ENCODE results near the gene PAQR8. TPM values are rescaled to one million over a fixed set of nuclear protein-coding genes. Genes with fewer than 3 reads are reported as not detected.

The PAQR8 gene
- total and polyA plus RNA-seq, 2 donors (not counting 1 experiment from before 2014, with no cell fraction given) = 2.6 to 6.1 TPM

DNA sequence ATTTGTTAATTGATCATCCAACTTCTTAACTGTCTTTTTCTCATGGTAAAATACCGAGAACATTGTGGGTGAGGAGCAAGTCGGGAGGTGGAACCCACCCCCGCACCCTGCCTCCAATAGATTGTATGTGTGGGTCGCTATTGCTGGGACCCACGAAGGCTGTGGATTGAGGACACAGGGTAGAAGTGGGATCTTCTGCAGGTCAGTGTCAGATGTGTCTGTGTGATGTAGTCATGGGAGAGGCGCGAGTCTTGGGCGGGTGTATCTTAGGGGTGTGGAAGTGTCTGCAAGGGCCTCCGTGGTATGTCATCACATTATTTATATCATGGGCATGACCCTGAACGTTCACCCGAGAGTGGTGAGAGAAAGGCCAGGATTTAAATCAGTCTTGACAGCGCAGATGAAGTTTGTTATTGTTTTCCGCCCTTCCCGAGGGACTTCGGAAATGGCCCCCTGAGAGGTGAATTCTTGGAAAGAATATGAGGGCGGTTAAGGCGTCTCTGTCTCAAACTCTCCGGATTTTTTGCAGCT is 472 bp upstream of the PAQR8 start:
- Histone ChIP-seq H3K4me3 (replicated peaks in 1 of 4; ENCODE audit: control extremely low read depth in 1 of 4, insufficient read depth in 1 of 4, low read depth in 3 of 4, low read length in 4 of 4) (peak overlapping the region; percentile 40 to 84 (median 70)), H3K27ac (ENCODE audit: insufficient read depth, low read length) (no peak overlapping the region), H3K4me1 (ENCODE audit: control insufficient read depth, extremely low read depth, insufficient read depth, low read length) (peaks cover 3% of the 10 kb centered on the region), H3K9ac (ENCODE audit: insufficient read depth, low read length) (no peak overlapping the region), H2AFZ (ENCODE audit: low read length) (peak overlapping the region; percentile 74), H3K36me3 (ENCODE audit: control insufficient read depth, insufficient read depth, low read length) (no peaks in the 10 kb centered on the region), H3K9me3 (ENCODE audit: control insufficient read depth, insufficient read depth, low read depth, low read length) (no peaks in the 10 kb centered on the region), H3K79me2 (ENCODE audit: control insufficient read depth, insufficient read depth, low read length) (no peaks in the 10 kb centered on the region), H3K27me3 (ENCODE audit: control insufficient read depth, insufficient read depth, low read length) (no peaks in the 10 kb centered on the region), H3K4me2 (ENCODE audit: extremely low read depth, insufficient read depth, low read length) (peak overlapping the region; percentile 95), H4K20me1 (ENCODE audit: control insufficient read depth, extremely low read depth, insufficient read depth, low read length) (no peaks in the 10 kb centered on the region)
- no peak for TF ChIP-seq EZH2 (IDR thresholded peaks at IDR 0.05; ENCODE audit: low read length, missing control alignments)
- peak; percentile 15 to 51 for DNase-seq (ENCODE audit: low read depth in 2 of 2)

DNA sequence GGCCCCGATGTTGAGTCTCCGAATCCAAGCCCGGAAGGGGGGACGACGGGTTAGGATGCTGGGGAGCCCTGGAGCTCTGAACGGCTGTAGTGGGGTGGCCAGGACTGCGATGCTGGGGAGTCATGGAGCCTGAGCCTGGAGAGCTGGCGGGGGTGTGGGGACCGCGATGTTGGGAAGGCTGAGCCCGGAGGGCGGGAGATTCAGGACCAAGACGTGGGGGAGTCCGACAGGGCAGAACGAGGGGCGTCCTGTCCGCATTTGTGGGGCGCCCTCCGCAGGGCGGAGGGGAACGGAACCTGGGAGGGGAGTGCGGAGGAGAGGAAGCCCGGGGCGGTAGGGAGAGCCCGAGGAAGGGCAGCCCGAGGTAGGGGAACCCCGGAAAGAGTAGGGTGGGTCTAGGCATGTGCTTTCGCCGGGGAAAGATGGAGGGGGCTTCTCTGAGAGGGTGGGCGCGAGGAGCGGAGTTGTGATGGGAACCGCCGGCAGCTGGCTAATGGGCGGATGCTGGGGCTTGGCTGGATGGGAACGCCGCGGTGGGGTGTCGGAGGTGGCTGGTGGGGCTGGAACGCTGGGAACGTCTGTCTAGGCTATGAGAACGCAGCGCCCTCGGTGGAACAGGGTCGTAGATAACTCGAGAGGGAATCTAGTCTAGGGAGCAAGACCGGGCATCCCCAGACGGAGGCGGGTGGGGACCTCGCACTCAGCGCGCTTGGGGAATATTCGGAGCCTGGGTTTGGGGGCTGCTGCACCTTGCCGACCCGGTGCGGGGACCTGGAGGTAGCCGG is 684 bp downstream of the PAQR8 start:
- Histone ChIP-seq H2AFZ (ENCODE audit: low read length) (peak overlapping the region; percentile 79), H3K27me3 (ENCODE audit: control insufficient read depth, insufficient read depth, low read length) (no peaks in the 10 kb centered on the region), H3K27ac (ENCODE audit: insufficient read depth, low read length) (peak overlapping the region; percentile 60), H3K4me1 (ENCODE audit: control insufficient read depth, extremely low read depth, insufficient read depth, low read length) (peaks cover 3% of the 10 kb centered on the region), H3K36me3 (ENCODE audit: control insufficient read depth, insufficient read depth, low read length) (no peaks in the 10 kb centered on the region), H3K4me3 (replicated peaks in 1 of 4; ENCODE audit: control extremely low read depth in 1 of 4, insufficient read depth in 1 of 4, low read depth in 3 of 4, low read length in 4 of 4) (peak overlapping the region; percentile 70 to 84 (median 82)), H3K9ac (ENCODE audit: insufficient read depth, low read length) (peak overlapping the region; percentile 76), H3K79me2 (ENCODE audit: control insufficient read depth, insufficient read depth, low read length) (no peaks in the 10 kb centered on the region), H3K9me3 (ENCODE audit: control insufficient read depth, insufficient read depth, low read depth, low read length) (no peaks in the 10 kb centered on the region), H4K20me1 (ENCODE audit: control insufficient read depth, extremely low read depth, insufficient read depth, low read length) (no peaks in the 10 kb centered on the region), H3K4me2 (ENCODE audit: extremely low read depth, insufficient read depth, low read length) (peak overlapping the region; percentile 86)
- DNase-seq (ENCODE audit: low read depth in 2 of 2) = no peak
- TF ChIP-seq EZH2 (IDR thresholded peaks at IDR 0.05; ENCODE audit: low read length, missing control alignments) = no peak
- TF ChIP-seq, protein P1, sequence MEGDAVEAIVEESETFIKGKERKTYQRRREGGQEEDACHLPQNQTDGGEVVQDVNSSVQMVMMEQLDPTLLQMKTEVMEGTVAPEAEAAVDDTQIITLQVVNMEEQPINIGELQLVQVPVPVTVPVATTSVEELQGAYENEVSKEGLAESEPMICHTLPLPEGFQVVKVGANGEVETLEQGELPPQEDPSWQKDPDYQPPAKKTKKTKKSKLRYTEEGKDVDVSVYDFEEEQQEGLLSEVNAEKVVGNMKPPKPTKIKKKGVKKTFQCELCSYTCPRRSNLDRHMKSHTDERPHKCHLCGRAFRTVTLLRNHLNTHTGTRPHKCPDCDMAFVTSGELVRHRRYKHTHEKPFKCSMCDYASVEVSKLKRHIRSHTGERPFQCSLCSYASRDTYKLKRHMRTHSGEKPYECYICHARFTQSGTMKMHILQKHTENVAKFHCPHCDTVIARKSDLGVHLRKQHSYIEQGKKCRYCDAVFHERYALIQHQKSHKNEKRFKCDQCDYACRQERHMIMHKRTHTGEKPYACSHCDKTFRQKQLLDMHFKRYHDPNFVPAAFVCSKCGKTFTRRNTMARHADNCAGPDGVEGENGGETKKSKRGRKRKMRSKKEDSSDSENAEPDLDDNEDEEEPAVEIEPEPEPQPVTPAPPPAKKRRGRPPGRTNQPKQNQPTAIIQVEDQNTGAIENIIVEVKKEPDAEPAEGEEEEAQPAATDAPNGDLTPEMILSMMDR (conservative IDR thresholded peaks at IDR 0.05 in 1 of 2, IDR thresholded peaks at IDR 0.05 in 1 of 2; ENCODE audit: low read depth in 1 of 2, low read length in 2 of 2) = peak in 1 of 2 donors; percentile 13

DNA sequence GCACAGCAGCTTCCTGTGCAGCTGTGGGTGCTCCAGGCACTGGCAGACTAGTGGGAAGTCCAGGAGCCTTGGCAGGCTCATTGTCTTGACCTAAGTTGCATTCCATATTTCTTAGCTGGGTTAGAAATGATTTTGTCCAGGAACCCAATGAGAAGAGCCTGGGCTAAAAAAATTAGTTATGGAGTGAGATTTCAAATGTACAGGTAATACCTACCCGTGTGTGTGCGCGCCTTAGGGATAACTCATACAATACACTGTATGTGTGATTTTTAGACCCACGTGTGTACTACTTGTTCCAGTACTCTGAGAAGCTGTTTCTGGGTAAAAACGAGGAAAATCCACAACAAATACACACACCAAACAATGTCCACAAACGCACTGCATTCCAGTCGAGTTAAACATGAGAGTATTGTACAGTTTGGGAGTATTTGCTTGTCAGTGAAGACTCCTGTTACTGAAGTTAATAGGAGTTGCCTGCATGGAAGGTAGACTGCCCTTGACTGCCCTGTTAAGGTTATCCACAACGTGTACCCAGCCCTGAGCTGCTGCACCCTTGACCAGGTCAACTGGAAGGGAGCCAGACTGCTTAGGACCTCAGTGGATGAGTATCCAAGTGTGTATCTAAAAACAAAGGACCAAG is 1.4 kb downstream of the PAQR8 start:
- H4K20me1 ChIP-seq (ENCODE audit: control insufficient read depth, extremely low read depth, insufficient read depth, low read length) = no peaks in the 10 kb centered on the region
- no peaks in the 10 kb centered on the region for H3K36me3 ChIP-seq (ENCODE audit: control insufficient read depth, insufficient read depth, low read length)
- H3K79me2 ChIP-seq (ENCODE audit: control insufficient read depth, insufficient read depth, low read length) = no peaks in the 10 kb centered on the region
- H3K4me1 ChIP-seq (ENCODE audit: control insufficient read depth, extremely low read depth, insufficient read depth, low read length) = peaks cover 3% of the 10 kb centered on the region
- no peaks in the 10 kb centered on the region for H3K27me3 ChIP-seq (ENCODE audit: control insufficient read depth, insufficient read depth, low read length)
- H3K4me3 ChIP-seq (replicated peaks in 1 of 4; ENCODE audit: control extremely low read depth in 1 of 4, insufficient read depth in 1 of 4, low read depth in 3 of 4, low read length in 4 of 4) = peak overlapping the region; percentile 70 to 84 (median 82)
- TF ChIP-seq EZH2 (IDR thresholded peaks at IDR 0.05; ENCODE audit: low read length, missing control alignments) = no peak
- TF ChIP-seq, protein P1 (conservative IDR thresholded peaks at IDR 0.05 in 1 of 2, IDR thresholded peaks at IDR 0.05 in 1 of 2; ENCODE audit: low read depth in 1 of 2, low read length in 2 of 2) = no peak
- peak overlapping the region; percentile 86 for H3K4me2 ChIP-seq (ENCODE audit: extremely low read depth, insufficient read depth, low read length)
- no peak overlapping the region for H3K27ac ChIP-seq (ENCODE audit: insufficient read depth, low read length)
- no peaks in the 10 kb centered on the region for H3K9me3 ChIP-seq (ENCODE audit: control insufficient read depth, insufficient read depth, low read depth, low read length)
- H3K9ac ChIP-seq (ENCODE audit: insufficient read depth, low read length) = no peak overlapping the region
- DNase-seq (ENCODE audit: low read depth in 2 of 2) = no peak
- H2AFZ ChIP-seq (ENCODE audit: low read length) = peak overlapping the region; percentile 79
